G401.6 (cell line): ENCODE measurements around the gene FBXO33.
"Not testable (repeated sequence)": the region's sequence is repeated elsewhere in the genome, so short reads cannot be mapped to it uniquely, and the experiment has no call there.

Source experiments
- FAIRE-seq: peaks from 2 replicates; lab custom pipeline; 2012; peaks lifted over from hg19 to GRCh38; lab: Jason Lieb, UNC

Gene FBXO33

DNA sequence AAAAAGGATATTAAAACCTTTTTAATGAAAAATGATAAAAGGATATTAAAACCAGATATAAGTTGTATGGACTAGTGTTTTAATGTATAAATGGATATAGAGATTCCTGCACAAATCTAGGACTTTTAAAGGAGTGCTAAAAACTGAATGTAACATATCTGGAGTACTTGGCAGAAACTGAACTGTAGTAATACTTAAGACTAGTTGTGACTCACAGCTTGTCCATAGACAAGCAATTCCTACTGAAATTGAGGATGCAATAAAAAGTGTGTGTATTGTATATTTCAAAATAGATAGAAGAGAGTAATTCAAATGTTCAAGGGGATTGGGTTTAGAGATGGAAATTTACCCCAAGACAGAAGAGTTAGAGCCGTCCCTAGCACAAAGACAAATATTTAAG, 59.6 kb downstream of the FBXO33 start:
- no peak for FAIRE-seq

DNA sequence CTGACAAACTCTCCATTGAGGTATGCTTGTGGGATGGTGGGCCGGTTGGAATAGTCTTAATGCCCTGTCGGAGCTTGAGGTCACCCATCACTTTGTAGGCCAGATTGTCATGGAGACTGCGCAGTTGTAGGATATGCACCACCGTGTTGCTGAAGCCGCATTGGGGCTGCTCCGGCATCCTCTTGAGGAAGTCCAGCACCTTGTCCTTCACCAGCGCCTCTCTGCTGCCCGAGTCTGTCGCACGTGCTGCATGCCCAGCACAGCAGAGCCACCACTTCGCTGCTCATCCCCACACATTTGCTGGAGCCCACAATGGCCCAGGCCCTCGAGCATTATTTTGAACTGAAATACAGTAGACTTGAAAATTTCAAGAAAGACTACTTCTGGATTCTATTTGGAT, 61.8 kb downstream of the FBXO33 start:
- no peak for FAIRE-seq

DNA sequence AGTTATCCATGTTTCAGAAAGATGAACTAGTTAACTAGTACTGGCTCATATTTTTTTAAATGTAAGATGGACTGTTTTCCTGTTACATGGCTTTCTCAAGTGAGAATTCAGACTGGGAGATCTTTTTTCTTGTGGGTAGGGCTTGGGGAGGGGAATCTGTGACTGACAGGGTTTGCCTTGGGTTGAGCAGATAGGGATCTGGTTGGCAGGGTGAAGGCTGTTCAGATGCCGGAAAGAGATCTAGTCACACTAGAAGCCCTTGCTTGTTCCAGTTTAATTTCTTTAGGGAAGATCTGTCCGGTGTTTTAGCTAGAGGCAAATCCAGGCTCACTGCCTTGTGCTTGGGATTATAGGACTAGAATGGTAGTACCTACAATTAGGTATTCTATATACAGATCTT, 63.2 kb downstream of the FBXO33 start:
- no peak for FAIRE-seq

DNA sequence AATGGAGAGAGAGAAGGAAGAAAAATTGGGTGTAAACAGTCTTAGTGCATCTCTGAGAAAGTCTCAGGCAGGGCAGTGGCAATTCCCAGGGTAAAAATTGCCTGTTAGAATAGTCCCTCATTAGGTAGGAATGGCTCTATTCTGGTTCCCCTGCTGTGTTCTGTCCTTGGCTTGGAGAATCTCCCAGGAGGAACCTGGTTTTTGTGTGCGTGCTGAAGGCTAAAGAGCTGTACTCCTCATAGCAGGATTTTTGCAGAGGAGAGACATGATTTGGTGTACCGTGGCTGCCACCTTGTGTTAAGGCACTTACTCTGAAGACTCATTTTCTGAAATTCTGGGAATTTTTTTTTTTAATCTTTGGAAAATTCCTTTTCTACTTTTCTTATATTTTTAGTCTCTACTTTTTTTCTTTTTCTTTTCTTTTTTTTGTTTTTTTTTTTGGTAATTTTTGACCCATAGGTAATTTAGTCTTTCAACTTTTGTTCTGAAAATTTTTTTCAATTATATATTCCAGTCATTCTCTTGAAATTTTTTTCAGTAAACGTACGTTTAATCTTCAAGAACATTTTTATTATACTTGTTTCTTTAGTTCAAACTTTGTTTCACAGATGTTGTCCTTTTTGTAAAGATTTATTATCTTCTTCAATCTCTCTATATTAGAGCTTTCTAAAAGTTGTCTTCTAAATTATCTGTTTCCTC, 63.8 kb downstream of the FBXO33 start:
- peak; percentile 98 for FAIRE-seq

- FAIRE-seq: no peak
These were observed 64.9 kb downstream of the FBXO33 start for GRCh38 chr14:39367387-39367751.

DNA sequence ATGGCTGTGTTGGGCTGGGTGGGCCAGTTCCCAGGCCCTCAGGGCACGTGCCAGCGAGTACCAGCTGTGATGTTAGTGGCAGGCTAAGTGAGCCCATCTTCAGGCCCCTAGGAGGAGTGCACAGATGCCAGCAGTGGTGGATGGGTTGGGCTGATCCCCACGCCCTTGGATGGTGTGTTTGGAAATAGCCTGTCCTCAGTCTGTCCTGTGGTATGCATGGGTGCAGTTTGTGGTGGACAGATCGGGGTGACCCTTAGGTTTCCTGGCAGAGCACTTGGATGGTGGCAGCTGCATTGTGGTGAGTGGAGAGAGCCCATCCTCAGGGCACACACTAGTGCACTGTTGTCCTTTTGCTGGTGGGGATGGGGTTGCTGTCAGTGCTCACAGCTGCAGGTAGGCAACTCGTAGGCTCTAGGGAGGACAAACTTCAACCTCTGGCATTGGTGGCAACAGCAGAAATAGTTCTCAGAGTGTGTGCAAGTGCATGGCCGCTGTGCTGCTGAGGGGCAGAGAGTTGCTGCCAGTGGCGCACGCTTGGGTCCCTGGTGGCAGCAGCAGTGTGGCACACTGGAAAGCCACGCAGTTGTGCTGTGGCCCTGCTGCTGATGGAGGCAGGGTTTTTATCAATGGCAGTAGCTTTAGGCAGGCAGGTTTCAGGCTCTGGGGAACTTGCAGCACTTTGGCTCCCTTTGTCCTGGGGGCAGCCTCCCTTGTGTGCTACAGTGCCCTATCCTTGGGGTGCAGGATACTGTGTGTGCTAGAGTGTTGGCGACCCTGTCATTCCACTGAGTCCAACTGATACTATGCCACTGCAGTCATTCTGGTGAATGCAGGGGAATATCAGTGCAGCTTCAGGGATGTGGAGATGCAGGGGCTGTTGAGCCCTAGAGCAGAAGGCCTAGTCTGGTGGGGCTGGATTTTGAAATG, 65.5 kb downstream of the FBXO33 start:
- no peak for FAIRE-seq

- FAIRE-seq: no peak
These were observed 66.9 kb downstream of the FBXO33 start for GRCh38 chr14:39365354-39365753.

GRCh38 chr14:39364509-39364908, 67.7 kb downstream of the FBXO33 start:
- FAIRE-seq: no peak

GRCh38 chr14:39361556-39361955, 70.7 kb downstream of the FBXO33 start:
- FAIRE-seq: not testable (repeated sequence)

DNA sequence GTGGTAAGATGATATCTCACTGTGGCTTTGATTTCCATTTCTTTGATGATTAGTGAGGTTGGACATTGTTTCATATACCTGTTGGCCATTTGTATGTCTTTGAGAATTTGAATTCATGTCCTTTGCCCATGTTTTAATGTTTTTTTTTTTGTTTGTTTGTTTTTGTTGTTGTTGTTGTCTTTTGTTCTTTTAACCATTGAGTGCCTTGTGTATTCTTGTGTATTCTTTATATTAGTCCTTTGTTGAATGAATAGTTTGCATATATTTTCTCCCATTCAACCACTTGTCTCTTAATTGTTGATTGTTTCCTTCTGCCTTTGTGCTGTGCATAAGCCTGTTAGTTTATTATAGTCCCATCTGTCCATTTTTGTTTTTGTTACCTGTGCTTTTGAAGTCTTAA, 71.9 kb downstream of the FBXO33 start:
- FAIRE-seq: no peak

DNA sequence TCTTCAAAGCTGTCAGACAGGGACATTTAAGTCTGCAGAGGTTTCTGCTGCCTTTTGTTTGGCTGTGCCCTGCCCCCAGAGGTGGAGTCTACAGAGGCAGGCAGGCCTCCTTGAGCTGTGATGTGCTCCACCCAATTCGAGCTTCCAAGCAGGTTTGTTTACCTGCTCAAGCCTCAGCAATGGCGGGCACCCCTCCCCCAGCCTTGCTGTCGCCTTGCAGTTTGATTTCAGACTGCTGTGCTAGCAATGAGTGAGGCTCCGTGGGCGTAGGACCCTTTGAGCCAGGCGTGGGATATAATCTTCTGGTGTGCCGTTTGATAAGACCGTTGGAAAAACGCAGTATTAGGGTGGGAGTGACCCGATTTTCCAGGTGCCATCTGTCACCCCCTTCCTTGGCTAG, 73.2 kb downstream of the FBXO33 start:
- not testable (repeated sequence) for FAIRE-seq

DNA sequence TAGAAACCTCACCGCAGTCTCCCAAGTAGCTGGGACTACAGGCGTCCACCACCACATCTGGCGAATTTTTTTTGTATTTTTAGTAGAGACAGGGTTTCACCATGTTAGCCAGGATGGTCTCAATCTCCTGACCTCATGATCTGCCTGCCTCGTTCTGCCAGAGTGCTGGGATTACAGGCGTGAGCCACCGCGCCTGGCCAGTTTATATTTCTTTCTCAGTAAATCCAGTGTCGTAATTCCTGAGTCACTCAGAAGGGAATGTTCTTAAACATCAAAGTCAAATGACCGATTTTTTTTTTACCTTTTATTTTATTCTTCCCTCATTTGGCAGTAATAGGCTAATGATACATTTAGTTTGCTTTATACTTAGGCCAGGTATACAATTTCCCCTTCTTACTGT, 80.5 kb downstream of the FBXO33 start:
- no peak for FAIRE-seq

DNA sequence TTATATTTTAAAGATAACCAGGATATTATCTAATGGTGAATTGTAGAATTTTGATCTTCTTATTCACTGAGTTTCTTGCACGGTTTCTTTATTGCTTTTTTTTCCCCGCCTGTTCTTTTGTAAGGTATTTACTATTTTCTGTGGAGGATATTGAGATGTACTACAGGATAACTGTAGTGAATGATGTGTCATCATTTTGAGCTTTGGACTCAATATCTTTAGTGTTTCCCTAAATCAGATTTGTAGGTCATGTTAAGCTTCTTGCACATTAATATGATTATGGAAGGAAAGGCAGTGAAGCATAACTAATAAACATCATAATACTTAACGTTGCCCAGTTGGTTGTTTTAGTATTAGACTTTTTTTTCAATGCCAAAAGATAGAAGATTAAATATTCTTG, 81.4 kb downstream of the FBXO33 start:
- peak; percentile 31 for FAIRE-seq
